HS-5 (cell line): Measurements from ENCODE around the gene OR2T1.
"Not testable (repeated sequence)": the region's sequence is repeated elsewhere in the genome, so short reads cannot be mapped to it uniquely, and the experiment has no call there.

Experiments used
- DNase-seq: peaks from one replicate; pipeline ENCODE4 v3.0.0-alpha.2; 2012; ENCODE audit warnings: low read depth

Gene OR2T1

DNA sequence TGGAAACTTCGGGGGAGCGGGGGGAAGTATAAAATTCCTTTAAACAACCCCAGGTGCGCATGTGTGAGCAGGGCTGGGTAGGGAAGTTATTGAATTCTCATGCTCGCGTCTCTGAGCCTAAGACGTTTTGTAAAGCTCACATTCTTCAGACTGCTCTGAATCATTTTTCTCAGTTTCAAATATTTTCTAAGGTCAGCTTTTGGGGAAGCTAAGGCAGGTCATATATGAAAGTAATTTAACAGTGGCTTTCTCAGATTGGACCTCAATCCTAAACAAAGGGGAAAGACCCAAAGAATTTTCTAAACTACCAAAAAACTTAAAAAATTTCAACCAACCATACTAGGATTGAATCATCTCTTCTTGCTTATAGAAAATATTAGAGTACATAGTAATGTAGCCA lies 32.1 kb downstream of the OR2T1 start:
- not testable (repeated sequence) for DNase-seq

DNA sequence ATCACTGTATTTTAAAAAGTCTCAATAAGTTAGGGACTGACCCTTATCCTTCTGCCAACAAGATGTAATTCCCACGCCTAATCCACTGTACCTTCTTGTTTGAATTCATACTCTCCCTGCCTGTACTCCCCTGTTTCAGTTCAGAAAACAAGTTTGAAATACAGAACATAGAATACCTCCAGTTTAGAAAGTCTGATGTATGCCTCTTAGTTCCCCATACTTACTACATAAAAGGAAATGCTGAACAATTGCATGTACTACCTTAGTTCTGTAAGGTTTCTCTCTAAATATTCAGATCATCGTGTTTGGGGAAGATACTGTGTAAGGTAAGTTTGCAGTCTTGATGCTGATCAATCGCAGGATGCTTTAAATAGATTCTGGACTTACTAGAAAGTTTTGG lies 33.5 kb downstream of the OR2T1 start:
- not testable (repeated sequence) for DNase-seq

DNA sequence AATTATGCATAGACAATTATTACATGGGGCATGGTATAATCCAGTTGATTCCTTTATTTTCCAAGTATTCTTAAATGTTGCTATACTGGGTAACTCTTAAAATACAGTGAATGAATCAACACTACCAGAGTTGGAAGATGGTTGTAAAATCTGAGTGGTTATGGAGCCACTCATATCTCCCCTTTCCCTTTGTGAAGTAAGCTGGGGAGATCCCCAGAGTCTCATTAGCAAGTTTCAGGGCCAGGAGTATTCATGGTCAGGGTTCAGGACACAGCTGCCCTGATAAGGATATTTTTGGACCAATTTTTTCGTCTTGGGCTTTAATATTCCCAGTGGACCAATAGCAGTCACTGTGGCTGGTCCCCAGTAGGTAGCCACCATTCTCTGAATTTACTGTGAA lies 35.8 kb downstream of the OR2T1 start:
- not testable (repeated sequence) for DNase-seq

DNA sequence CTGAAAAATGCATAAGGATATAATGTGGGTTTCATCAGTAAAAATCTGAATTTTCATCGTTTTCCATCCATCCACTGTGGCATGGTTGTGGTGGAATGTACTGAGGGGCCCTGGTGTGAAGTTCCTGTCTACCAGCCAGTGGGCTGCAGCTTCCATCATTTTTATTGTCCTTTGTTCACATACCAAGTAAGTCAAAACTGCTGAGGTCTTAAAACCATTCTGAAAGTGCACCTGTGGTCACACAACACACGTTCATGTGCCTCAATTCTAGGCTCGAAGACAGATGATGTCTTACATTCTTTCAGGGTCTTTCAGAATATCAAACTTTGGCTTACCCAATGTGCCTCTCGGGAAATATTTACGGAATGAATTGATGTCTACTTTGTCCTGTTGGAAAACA lies 36.4 kb downstream of the OR2T1 start:
- not testable (repeated sequence) for DNase-seq

DNA sequence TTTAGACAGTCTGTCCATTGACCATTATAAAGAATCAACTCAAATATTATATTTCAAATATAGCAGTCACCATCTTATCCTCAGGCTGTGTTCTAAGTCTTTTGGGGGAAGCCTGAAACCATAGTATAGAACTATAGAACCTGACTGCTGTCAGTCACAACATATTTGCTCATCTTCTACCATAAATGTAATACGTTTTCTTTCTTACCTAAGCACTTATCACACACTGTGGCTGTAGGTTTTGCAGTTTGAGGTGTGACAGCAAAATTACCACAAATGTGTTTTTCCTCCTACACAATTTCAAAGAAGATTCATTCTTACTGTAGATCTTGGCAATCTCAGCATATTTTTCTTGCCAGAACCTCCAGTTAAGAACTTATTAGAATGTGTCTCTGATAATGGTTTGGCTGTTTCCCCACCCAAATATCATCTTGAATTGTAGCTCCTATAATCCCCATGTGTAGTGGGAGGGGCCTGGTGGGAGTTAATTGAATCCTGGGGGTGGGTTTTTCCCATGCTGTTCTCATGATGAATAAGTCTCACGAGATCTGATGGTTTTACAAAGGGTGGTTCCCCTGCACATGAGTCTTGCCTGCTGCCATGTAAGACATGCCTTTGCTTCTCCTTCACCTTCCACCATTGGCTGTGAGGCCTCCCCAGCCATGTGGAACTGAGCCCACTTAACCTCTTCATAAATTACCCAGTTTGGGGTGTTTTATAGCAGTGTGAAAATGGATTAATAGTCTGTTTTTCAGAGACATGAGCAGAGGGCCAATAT lies 39.8 kb downstream of the OR2T1 start:
- not testable (repeated sequence) for DNase-seq

DNA sequence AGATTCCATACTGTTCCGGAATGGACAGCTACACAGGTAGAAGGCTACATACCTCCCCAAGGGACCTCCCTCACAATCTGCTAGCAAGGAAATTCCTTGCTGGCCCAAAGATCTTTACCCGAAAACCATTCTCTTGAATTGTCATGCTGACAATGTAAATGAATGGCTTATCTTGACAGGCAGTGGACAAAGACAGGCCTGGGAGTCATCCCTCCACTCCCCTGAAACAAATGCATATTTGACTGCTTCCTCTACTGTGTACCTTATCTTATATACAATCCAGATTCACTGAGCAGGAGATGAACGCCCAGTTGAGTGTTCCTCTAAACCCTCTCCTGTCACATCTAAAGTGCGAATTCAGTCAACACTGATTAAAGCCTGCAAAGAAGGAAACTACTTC lies 41.8 kb downstream of the OR2T1 start:
- not testable (repeated sequence) for DNase-seq

DNA sequence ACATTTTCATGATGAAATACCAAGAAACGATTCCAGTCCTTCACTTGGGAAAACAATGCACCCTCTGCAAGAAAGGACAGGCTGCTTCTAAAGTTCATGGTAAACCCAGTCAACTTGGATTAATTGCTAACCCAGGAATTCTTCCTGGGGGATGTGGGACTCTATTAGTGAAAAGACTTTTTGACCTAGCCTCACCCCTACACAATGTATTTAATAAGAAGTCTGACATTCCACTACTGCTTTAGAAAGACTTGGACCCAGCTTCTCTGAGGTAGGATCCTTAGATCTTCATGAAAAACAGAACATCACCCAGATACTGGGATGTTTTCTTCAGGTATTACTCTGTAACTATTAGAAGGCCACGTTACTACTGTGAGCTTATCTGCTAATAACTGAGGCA lies 42.6 kb downstream of the OR2T1 start, which contains the start of gene OR2T2:
OR2T2 (plus strand) TSS at position 239 of the 400 bp plus-strand sequence. CDS start 7,161 bp downstream, outside the sequence.
- DNase-seq = not testable (repeated sequence)

DNA sequence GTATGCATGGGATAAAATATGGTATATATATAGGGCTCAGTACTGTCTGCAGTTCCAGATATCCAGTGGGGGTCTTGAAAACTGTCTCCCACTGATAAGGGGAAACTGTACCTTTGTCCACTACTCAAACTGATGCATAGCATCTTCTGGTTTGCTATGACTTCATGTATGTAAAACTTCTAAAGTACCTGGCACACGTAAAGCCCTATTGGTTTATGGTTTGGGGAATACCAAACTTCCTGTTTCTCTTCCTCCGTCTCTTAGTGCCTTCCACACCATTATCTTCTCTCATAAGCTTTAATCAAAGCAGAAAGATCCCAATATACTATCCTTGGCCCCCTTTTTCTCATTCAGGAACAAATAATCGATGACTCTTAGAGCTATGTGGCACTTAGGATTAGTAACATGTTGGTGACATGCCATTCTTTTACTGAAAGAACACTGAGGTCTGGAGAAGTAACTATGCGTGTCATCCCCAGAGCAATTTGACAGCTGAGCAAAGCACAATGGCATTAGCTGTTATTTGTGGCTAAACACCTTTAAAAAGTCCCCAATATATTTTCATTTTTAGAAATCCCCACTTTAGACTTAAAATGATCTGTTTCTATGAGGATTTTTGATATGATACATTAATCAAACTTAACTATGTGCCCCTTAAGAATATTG lies 45.7 kb downstream of the OR2T1 start:
- DNase-seq = not testable (repeated sequence)

DNA sequence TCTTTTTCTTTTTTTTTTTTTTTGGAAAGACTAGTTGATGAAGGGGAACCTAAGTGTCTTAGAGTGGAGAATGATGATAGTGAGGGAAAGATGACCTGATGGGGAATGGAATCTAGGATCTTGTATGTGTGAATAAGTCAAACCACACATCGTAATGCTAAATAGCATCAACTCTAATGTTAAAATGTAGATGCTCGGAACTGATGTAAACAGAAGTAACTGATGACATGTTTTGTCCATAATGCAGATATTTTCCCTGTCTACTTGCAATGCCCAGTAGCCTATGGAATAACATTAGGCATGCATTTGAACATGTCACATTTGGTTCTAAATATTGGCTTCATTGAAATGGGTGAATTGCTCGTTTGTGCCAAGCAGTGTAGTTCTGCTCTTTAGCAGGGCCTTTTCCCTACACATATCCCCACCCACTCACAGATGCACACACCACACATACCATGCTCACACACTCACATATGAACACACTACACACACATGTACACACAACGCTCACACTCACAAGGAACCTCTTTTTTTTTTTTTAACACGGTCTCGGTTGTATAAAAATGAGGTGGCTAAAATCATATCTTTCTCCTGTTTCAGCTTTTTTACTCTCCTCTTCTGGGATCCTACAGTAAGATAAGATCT lies 47.1 kb downstream of the OR2T1 start:
- not testable (repeated sequence) for DNase-seq

DNA sequence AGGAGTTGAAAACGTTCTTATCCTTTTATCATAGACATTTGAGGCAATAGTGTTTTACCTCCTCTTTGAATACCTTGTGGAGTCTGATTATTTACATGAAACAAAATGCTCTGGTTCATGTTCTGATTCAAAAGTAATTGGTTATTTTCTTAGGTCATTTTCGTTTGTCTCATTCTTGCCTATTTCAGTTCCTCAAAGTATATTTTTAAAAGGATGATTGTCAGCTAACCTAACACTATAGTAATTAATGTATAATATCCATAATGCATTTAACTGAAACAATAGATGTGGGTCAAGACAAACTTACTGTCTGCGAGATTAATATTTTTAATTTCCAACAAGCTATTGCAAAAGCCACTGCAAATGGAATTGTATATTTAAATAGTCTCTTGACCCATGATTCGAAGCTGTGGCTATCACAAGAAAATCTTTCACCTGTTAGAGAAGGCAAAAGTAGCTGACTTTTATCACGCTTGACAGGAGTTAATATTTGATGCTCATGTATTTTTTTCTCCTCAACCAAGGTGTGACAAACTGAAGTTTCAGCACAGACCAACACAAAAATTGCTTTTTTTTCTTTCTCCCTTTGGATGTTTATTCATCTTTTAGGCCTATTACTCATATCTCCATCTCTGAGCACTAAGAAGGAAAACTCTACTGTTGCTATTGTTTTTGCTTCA lies 47.8 kb downstream of the OR2T1 start:
- DNase-seq = not testable (repeated sequence)

DNA sequence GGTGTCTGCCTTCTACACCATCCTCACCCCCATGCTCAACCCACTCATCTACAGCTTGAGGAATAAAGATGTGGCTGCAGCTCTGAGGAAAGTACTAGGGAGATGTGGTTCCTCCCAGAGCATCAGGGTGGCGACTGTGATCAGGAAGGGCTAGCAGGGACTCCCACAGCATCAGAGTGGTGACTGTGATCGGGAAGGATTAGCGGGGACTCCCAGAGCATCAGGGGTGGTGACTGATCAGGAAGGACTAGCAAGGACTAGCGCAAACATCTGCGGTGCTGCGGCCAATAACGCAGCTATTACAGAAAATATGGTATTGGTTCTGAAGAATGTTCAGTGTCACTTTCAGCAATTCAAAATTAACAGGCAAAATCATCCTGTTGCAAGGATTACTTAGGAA lies 50.8 kb downstream of the OR2T1 start:
- DNase-seq = not testable (repeated sequence)

DNA sequence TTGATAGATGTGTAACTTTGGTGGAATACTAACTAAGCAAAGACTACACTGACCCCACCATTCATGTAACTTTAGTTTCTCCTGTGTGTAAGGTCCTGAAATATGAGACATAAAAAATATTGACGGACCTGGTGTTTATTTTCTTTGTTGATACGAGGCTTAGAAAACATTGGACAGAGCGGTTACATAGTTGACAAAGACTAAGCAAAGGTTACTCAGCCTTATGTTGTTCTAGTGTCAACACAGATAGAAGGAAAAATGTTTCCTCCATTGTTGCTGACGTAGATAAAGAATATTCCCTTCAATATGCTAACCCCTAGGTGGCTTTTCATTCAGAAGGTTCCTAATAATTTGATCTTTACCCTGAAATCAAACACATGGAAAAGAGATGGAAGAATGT lies 52.2 kb downstream of the OR2T1 start:
- not testable (repeated sequence) for DNase-seq

DNA sequence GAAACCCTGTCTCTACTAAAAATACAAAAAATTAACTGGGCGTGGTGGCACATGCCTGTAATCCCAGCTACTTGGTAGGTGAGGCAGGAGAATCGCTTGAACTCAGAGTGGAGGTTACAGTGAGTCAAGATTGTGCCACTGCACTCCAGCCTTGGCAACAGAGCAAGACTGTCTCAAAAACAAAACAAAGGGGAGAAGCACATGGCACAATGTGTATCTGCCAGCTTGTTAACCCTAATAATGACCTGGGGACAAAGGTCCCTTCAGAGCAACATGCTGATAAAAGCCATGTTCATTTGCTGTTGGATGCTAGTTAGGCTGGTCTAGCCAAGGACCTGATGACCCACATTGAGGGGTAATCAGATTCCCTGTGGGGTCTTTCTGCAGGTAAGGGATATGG lies 53.8 kb downstream of the OR2T1 start:
- not testable (repeated sequence) for DNase-seq
